Measurements from ENCODE around the gene CDH2. TPM values are rescaled to one million over a fixed set of nuclear protein-coding genes. Genes with fewer than 3 reads are reported as not detected.

The CDH2 gene
- total RNA-seq, 1 experiment from 2014 or later = 42.3 TPM

- Histone ChIP-seq H3K36me3 (ENCODE audit: control insufficient read depth, insufficient read depth, low read length) (no peaks in the 10 kb centered on the region), H3K27ac (ENCODE audit: low read length) (no peak overlapping the region), H3K4me3 (ENCODE audit: low read depth in 2 of 2, low read length in 2 of 2) (no peak overlapping the region), H3K27me3 (ENCODE audit: control insufficient read depth, insufficient read depth, low read length) (no peaks in the 10 kb centered on the region), H3K9me3 (ENCODE audit: control insufficient read depth, insufficient read depth, low read depth, low read length) (no peaks in the 10 kb centered on the region), H3K4me1 (ENCODE audit: control insufficient read depth, insufficient read depth, low read length) (no peaks in the 10 kb centered on the region)
- intact Hi-C loops (cut with micrococcal nuclease; ENCODE audit: unreplicated experiment) (no loop called here), in situ Hi-C loops (cut with HindIII; ENCODE audit: low pct_unique_long_range_greater_than_20kb, low sequenced_read_pairs) (no loop called here)
- no peak for TF ChIP-seq CTCF (IDR thresholded peaks at IDR 0.05)
- no peak for TF ChIP-seq TCF7L2 (IDR thresholded peaks at IDR 0.05; ENCODE audit: low read depth, low read length)
- DNase-seq (ENCODE audit: low read depth, low spot score) (no peak), ATAC-seq (no peak)
- CTCF ChIA-PET = no interaction called here
- POLR2A ChIA-PET = interaction anchor here (0.6 kb wide), 1 partner anchor 16 kb away, joined by 6 read pairs; no protein-coding TSS in a partner anchor
- no TSS peak for BruUV-seq (replicated peaks)
These were observed 15.0 kb downstream of the CDH2 start for GRCh38 chr18:28161608-28162599.

DNA sequence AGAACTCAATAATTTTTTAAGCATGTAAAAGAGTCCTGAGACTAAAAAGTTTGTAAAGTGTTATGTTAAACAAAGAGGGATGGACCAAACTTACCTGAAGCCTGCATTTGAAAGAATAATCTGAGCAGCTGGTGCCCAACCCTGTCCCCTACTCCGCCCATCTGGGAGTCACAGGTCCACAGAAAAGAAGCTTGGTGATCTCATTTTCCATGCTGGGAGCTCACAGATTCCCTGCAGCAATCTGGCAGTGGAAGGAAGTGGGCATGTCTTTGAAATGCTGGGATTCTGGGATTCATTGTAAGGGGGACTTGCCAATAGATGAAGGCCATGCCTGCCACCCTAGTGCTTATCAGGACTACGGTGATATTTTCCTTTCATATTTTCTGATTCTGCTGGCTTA, 17.9 kb downstream of the CDH2 start:
- DNase-seq (ENCODE audit: low read depth, low spot score) (no peak), ATAC-seq (no peak)
- in situ Hi-C loops (cut with HindIII; ENCODE audit: low pct_unique_long_range_greater_than_20kb, low sequenced_read_pairs) (no loop called here), intact Hi-C loops (cut with micrococcal nuclease; ENCODE audit: unreplicated experiment) (no loop called here)
- POLR2A ChIA-PET = no interaction called here
- TF ChIP-seq REST (IDR thresholded peaks at IDR 0.05; ENCODE audit: insufficient read depth in 1 of 2, low read depth in 2 of 2, low read length in 1 of 2) = no peak
- no peak for TF ChIP-seq POLR2AphosphoS5 (IDR thresholded peaks at IDR 0.05; ENCODE audit: low read depth, low read length)
- no peak for TF ChIP-seq SIN3A (IDR thresholded peaks at IDR 0.05; ENCODE audit: borderline replicate concordance, insufficient read depth, low read depth, low read length)
- no peak for TF ChIP-seq TCF7L2 (IDR thresholded peaks at IDR 0.05; ENCODE audit: low read depth, low read length)
- no peak for TF ChIP-seq CTCF (IDR thresholded peaks at IDR 0.05)
- H3K27ac ChIP-seq (ENCODE audit: low read length) = no peak overlapping the region
- CTCF ChIA-PET = no interaction called here
- no peaks in the 10 kb centered on the region for H3K36me3 ChIP-seq (ENCODE audit: control insufficient read depth, insufficient read depth, low read length)
- H3K4me1 ChIP-seq (ENCODE audit: control insufficient read depth, insufficient read depth, low read length) = no peaks in the 10 kb centered on the region
- no peak overlapping the region for H3K4me3 ChIP-seq (ENCODE audit: low read depth in 2 of 2, low read length in 2 of 2)
- no peaks in the 10 kb centered on the region for H3K27me3 ChIP-seq (ENCODE audit: control insufficient read depth, insufficient read depth, low read length)
- BruUV-seq (replicated peaks) = no TSS peak
- no peaks in the 10 kb centered on the region for H3K9me3 ChIP-seq (ENCODE audit: control insufficient read depth, insufficient read depth, low read depth, low read length)
